ENCODE data around the gene ZNF335. TPM values are rescaled to one million over a fixed set of nuclear protein-coding genes. Genes with fewer than 3 reads are reported as not detected.
A peak's percentile ranks its signal among the peaks of the same experiment; 100 is the strongest.
"Not testable (repeated sequence)": the region's sequence is repeated elsewhere in the genome, so short reads cannot be mapped to it uniquely, and the experiment has no call there.

The ZNF335 gene
- total RNA-seq, 1 donor from 2014 or later: 14.4 TPM

DNA sequence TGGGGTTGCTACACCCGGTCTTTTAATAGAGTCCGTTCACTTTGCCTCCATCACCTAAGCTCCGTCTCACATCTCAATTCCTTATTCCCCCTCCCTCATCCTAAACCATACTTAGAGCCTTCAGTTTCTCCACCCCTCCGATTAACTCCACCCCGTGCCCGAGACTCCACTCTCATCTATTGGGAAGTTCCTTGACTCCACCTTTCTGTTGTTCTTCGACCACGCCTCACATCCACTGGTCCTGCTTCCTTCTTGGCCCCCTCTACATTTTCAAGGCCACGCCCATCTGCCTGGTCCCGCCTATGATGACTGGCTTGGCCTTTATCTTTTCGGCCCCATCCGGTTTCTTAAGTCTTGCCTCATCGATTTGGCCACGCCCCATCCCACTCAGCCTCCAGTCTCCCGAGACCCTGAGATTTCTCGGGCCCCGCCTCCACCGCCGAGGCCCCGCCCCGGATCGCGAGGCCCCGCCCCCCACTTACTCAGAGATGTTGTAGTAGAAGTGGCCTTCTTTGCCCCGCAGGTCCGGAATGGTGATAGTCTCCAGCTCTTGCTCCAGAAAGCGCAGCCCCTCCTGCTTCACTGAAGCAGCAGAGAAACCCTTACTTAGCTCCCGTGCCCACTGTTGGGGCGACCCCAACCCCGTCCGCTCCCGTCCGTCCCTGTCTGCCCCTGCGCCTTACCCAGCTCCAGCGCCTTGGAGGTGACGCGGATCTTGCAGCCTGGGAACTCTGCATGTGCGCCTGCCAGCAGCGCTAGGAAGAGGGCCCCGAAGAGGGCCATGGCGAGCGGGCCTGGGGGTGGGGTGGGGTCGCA, 61.1 kb downstream of the ZNF335 start:
- DNase-seq: peak; percentile 94

DNA sequence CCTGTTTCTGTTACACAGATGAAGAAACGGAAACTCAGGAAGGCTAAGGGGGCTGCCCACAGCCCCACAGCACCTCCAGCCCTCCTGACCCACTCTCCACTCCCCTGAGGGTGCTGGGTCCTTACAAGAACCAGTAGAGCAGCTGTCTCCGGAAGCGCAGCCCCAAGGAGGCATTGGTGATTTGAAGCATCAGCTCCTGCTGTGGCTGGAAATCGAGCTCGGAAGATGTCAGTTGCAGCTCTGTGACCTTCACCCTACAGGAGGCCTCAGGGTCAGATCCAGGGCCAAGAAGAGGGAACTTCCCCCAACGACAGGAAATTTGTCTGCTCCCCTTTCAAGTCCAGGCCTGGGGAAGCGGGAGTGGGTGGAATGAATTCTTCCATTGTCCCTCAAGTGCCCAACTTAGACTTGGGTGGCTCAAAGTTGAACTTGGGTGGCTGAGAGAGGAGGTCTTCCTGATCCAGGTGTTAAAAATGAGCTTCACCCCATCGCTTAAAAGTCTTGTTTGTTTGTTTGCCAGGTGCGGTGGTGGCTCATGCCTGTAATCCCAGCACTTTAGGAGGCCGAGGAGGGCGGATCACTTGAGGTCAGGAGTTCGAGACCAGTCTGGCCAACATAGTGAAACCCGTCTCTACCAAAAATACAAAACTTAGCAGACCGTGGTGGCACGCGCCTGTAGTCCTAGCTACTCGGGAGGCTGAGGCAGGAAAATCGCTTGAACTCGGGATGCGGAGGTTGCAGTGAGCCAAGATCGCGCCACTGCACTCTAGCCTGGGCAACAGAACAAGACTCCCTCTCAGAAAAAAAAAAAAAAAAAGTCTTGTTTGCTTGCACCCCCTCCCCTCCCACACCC, 62.0 kb downstream of the ZNF335 start:
- no peak for DNase-seq

DNA sequence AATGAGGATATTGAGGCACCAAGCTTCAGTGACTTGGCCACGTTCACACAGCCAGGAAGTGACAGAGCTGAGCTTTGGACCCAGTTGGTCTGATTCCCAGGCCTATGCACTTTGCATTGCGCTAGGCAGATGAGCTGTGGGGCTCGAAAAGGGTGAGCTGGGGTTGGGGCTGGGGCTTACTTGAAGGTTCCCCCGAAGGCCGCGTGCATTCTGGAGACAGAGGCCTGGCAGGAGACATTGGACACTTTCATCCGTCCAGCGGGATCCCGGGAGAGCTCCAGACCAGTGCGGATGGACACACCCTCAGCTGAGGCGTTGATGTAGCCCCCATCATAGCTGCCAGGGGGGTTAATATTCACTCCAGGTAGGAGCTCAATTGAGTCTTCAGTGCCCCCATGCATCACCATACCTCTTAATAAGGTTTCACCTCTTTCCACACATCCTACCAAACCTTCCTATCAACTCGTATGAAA, 62.6 kb downstream of the ZNF335 start:
- DNase-seq: no peak

DNA sequence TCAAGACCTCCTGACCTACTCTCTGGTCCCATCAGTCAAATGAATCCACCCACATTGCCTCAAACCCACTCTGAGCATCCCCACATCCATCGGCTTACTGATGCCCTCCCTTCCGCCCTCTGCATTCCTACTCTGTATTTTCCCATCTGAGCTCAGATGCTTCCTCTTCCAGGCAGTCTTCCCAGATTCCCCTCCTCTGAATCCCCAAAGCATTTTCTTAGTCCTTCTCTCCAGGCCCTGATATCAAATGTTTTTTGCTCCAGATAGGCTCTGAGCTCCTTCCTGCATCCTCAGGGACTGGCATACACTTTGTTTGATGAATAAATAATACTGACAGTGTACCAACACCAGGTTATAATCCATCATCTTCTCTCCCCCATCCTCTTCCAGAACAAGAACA, 63.9 kb downstream of the ZNF335 start:
- no peak for DNase-seq

DNA sequence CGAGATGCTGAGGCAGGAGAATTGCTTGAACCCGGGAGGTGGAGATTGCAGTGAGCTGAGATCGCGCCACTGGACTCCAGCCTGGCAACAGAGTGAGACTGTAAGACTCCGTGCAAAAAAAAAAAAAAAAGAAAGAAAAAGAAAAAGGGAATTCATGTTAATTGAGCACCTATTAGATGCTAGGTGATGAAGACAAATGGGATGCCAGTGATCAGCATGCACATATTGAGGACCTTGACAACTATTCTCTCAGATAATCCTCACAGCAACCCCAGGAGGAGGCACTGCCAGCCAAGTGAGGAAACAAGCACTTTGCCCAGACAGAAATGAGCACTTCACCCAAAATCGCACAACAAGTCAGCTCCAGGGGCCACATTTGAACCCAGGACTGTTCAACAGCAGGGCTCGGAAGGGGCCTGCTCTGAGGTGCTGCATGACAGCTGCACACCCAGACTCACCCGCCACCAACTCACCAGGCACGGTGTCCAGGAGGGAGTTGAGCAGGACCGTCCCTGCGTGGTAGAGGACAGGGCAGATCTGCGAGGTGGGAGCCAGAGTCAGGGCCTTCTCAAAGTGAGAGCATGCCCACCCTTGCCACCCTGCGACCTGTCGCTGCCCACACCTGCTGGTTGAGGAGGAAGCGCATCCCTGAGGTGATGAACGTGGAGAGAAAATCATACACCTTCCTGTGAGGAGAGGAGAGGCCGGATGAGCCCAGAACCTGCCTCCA, 64.6 kb downstream of the ZNF335 start:
- DNase-seq: no peak

DNA sequence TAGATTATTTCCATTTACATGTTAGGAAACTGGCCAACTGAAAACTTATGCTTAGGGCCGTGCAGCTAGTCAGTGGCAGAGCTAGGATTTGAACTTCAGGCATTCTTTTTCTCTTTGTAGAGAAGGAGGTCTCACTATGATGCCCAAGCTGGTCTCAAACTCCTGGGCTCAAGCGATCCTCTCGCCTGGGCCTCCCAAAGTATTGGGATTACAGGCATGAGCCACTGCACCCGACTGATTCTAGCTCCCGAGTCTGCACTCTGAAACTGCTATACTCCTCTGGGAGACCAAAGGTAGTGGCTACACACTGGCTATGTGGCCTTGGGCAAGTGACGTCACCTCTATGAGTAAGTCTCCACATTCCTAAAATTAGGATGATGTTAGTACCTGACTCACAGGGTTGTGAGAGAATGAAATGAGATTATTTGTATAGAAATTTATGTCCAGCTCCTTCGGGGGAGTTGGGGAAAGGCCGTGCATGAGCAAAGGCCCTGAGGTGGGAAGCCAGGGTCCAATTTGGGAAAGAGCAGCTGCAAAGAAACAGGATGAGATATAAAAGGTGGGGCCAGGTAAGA, 66.4 kb downstream of the ZNF335 start:
- no peak for DNase-seq

DNA sequence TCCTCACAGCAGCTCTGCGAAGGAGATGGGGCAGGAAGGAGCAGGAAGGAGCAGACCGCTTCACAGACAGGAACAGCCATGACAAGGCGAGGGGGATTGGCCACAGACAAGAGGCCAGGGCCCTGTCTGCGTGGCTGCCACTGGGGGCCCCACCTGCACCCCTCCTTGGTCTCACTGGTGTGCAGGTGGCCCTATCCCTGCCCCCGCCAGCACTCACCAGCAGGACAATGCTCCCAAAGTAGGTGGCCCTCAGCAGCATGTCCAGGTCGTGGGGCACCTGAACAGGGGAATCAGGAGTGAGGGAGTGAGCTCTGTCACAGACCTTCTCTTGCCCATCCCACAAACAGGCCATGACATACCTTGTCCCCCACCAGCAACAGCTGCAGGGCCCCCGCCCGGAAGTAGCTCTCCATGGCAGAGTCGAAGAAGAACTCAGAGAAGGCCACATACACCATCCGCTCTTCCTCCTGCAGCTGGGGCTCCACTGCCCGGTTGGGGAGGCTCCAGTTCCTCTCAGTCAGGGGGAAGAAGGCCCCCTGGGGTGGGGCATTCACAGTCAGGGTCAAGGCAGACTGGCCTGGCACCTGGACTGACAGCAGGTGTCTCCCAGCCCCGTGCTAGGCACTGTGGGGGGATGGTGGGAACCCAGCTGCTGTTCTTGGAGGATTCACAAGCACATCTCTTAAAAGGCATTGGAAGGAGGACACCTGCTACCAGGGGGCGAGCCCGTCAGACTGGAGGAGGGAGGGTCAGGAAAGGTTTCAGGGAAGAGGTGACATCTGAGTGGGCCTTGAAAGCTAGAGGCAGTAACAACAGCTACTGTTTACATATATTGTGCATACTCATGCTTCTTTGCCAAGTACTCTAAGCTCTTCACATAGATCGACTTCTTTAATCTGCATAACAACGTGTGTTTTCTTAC, 67.2 kb downstream of the ZNF335 start:
- no peak for DNase-seq

DNA sequence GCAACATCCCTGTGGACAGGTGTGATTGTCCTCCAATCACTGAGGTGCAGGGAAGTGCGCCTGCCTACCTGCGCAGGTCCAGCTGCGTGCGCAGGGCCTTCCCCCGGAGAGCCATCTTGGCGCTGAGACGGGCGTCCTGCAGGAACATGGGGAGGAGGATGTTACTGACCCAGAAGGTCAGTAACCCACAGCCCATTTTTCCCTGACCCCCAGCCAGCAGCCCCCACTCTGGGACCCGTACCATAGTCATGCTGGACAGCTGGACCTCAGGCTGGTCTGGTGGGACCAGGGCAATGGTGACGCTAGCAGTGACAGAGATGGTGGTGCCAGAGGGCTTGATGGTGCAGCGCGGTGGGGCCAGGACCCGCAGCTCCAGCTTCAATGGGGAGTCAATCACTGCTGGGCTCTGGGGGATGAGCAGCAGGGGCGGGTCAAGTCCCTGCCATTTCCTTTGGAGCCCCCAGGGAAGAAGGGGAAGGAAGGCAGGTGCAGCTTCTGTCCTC, 69.8 kb downstream of the ZNF335 start:
- no peak for DNase-seq

DNA sequence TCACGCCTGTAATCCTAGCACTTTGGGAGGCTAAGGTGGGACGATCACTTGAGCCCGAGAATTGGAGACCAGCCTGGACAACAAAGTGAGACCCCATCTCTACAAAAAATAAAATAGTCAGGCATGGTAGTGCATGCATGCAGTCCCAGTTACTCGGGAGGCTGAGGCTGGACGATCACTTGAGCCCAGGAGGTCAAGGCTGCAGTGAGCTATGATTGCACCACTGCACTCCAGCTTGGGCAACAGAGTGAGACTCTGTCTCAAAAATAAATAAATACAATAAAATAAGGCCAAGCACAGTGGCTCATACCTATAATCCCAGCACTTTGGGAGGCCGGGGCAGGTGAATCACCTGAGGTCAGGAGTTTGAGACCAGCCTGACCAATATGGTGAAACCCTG, 70.7 kb downstream of the ZNF335 start:
- DNase-seq: not testable (repeated sequence)

DNA sequence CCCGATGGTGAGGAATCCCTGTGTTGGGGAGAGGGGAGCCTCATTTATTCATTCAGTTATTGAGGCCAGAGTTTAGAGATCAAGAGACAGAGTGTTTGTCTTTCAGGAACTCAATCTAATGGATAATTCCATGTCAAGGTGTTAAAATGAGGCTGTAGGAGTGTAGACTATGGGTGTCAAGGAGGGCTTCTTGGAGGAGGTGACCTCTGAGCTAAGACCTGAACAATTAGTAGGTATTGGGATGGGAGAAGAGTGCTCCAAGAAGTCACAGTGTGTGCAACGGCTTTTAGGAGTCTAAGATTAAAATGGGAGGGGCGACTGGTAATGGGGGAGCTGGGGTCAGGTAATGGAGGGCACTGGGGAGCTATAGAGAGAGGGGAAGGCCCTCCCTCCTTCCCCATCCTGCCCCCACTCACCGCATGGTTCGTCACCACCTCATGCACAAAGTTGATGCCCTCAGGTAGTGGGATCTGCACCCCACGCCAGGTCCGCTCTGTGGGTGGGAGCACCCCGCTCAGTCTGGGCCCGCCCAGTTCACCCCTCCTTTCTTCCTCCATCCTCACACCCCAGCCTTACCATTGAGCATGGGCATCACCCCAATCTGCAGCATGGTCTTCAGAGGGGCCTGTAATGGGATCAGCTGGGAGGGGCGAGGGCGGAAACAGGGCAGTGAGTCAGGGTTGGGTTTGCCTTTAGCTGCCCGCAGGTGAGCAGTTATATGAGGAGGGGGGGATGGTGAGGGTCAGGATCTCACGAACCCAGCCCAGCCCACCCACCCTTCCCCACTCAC, 72.8 kb downstream of the ZNF335 start:
- no peak for DNase-seq

Other genes with a start within 250 kb of the ZNF335 start
- not detected for gene SPINT4, start 249.9 kb downstream of the ZNF335 start, total RNA-seq
- not detected for gene WFDC3, start 180.3 kb downstream of the ZNF335 start, total RNA-seq
- gene DNTTIP1, start 180.2 kb downstream of the ZNF335 start, total RNA-seq: 16.9 TPM
- gene UBE2C, start 159.6 kb downstream of the ZNF335 start, total RNA-seq: 13.8 TPM
- gene TNNC2, start 144.9 kb downstream of the ZNF335 start, total RNA-seq: 2,441 TPM
- gene SNX21, start 138.4 kb downstream of the ZNF335 start, total RNA-seq: 67.3 TPM
- gene ACOT8, start 114.8 kb downstream of the ZNF335 start, total RNA-seq: 27.7 TPM
- gene ZSWIM3, start 114.6 kb downstream of the ZNF335 start, total RNA-seq: 5.2 TPM
- gene ZSWIM1, start 91.0 kb downstream of the ZNF335 start, total RNA-seq: 3.3 TPM
- 6.4 TPM for gene SPATA25, start 84.6 kb downstream of the ZNF335 start, total RNA-seq
- gene NEURL2, start 81.0 kb downstream of the ZNF335 start, total RNA-seq: 16.0 TPM
- gene CTSA, start 80.9 kb downstream of the ZNF335 start, total RNA-seq: 32.6 TPM
- gene PLTP, start 60.0 kb downstream of the ZNF335 start, total RNA-seq: 14.0 TPM
- 18.0 TPM for gene PCIF1, start 37.5 kb downstream of the ZNF335 start, total RNA-seq
- 1.9 TPM for gene MMP9, start 36.7 kb upstream of the ZNF335 start, total RNA-seq
- gene SLC12A5, start 57.0 kb upstream of the ZNF335 start, total RNA-seq: 0.21 TPM
- 32.4 TPM for gene NCOA5, start 117.8 kb upstream of the ZNF335 start, total RNA-seq
- gene CD40, start 146.1 kb upstream of the ZNF335 start, total RNA-seq: 3.3 TPM

Measured in tongue (tissue), 2 donors.